GM18873 (cell line): ENCODE measurements around the gene TMEM209.
"Not testable (repeated sequence)": the region's sequence is repeated elsewhere in the genome, so short reads cannot be mapped to it uniquely, and the experiment has no call there.

ENCODE experiments used
- ATAC-seq: cut with Tn5 transposase; IDR thresholded peaks from one replicate; pipeline ENCODE4 v1.9.1; 2021; ENCODE audit warnings: mild to moderate bottlenecking, moderate library complexity, moderate number of reproducible peaks; ENCODE audit not compliant: unreplicated experiment, low FRiP score

Gene TMEM209

GRCh38 chr7:130219871-130220270, 14.7 kb upstream of the TMEM209 start:
- no peak for ATAC-seq

- no peak for ATAC-seq
These were observed 13.8 kb upstream of the TMEM209 start for GRCh38 chr7:130218806-130219620.

GRCh38 chr7:130216750-130217149, 11.5 kb upstream of the TMEM209 start:
- no peak for ATAC-seq

GRCh38 chr7:130216025-130216424, 10.8 kb upstream of the TMEM209 start:
- no peak for ATAC-seq

- ATAC-seq = no peak
These were observed 8.6 kb upstream of the TMEM209 start for GRCh38 chr7:130213828-130214227.

GRCh38 chr7:130210181-130210935, 5.2 kb upstream of the TMEM209 start:
- ATAC-seq = no peak

GRCh38 chr7:130208516-130208915, 3.3 kb upstream of the TMEM209 start:
- no peak for ATAC-seq

- ATAC-seq = no peak
These were observed 2.4 kb upstream of the TMEM209 start, which contains the start of gene SSMEM1 for GRCh38 chr7:130207642-130208041. Gene SSMEM1 (plus strand): TSS chr7:130207860. CDS start chr7:130207911, 51 bp downstream.

GRCh38 chr7:130207033-130207432, 1.8 kb upstream of the TMEM209 start:
- no peak for ATAC-seq

- no peak for ATAC-seq
These were observed 3.4 kb downstream of the TMEM209 start for GRCh38 chr7:130201796-130202195.

- ATAC-seq = no peak
These were observed 8.1 kb downstream of the TMEM209 start for GRCh38 chr7:130197094-130197493.

- no peak for ATAC-seq
These were observed 8.7 kb downstream of the TMEM209 start for GRCh38 chr7:130196476-130196875.

- no peak for ATAC-seq
These were observed 9.8 kb downstream of the TMEM209 start for GRCh38 chr7:130195396-130195795.

- no peak for ATAC-seq
These were observed 13.4 kb downstream of the TMEM209 start for GRCh38 chr7:130191791-130192190.

GRCh38 chr7:130189343-130189742, 15.9 kb downstream of the TMEM209 start:
- no peak for ATAC-seq

GRCh38 chr7:130187360-130187759, 17.8 kb downstream of the TMEM209 start:
- ATAC-seq = no peak

- not testable (repeated sequence) for ATAC-seq
These were observed 20.9 kb downstream of the TMEM209 start for GRCh38 chr7:130184349-130184748.

- ATAC-seq = peak; percentile 70
These were observed 22.2 kb downstream of the TMEM209 start for GRCh38 chr7:130182990-130183389.

- ATAC-seq = no peak
These were observed 24.0 kb downstream of the TMEM209 start for GRCh38 chr7:130181263-130181605.

- ATAC-seq = no peak
These were observed 24.5 kb downstream of the TMEM209 start for GRCh38 chr7:130180571-130181262.

- ATAC-seq = no peak
These were observed 25.6 kb downstream of the TMEM209 start for GRCh38 chr7:130179631-130180030.
